EL (cell line): ENCODE results near the gene TTLL6.

ENCODE experiments used
- DNase-seq: peaks from one replicate; pipeline ENCODE4 v3.0.0-alpha.2; 2016

Gene TTLL6

GRCh38 chr17:48735062-48735351, 82.0 kb downstream of the TTLL6 start:
- no peak for DNase-seq

- no peak for DNase-seq
These were observed 82.5 kb downstream of the TTLL6 start for GRCh38 chr17:48734333-48735061.

- no peak for DNase-seq
These were observed 83.2 kb downstream of the TTLL6 start for GRCh38 chr17:48733632-48734328.

DNA sequence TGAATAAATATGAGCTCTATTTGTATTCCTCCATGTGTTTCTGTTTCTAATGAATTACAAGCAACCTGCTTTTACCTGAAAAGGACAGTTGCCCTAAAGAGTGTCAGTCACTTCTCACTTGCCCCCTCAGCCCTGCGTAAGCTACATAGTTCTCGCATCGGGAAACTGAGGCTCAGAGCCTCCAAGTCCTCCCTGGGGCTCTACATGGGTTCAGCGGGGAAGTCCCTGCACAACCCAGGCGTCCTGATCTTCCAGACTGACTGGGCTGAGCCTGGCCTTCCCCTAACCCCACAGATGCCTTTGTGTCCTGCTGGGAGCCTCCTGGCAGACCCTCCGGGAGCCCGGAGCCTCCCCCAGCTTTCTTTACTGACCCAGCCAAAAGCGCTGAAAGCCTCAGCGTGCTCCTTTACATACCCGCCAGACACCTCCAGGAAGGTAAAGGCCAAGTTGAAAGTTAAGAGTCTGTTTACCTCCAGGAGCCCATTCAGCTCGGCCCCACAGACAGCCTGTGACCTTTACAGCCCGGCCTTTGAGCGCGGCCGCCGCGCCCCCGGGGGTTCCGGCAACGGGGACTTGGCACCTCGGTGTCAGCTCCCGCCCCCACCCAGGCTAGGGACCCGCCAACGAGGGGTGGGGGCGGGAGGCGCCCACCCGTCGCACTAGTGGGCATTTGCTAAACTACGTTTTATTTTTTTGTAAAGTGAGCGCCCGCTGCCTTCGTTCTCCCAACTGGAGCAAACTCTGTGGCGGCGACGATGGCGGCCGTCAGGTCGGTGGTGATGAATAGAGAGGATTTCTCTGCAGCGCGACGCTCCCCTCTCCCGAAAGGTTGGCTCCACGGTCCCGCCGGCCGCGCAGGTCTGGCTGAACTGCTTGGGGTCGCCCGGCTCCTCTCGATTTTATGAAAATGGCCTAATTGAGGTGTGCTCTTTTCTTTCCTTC, 84.1 kb downstream of the TTLL6 start:
- DNase-seq = no peak

DNA sequence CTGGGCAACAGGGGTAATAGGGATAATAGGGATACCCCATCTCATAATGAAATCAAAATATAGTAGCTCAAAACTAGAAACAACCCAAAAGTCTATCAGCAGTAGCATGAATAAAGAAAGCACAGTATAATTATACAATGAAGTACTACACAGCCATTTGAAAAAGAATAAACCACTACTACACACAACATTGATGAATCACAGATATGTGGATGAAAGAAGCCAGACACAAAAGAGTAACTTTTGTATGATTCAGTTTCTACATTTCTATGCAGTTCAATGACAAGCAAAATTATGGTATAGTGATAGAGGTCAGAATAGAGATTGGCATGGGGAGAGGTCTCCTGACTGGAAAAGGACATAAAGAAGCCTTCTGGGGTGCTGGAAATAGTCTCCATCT, 85.7 kb downstream of the TTLL6 start:
- no peak for DNase-seq

DNA sequence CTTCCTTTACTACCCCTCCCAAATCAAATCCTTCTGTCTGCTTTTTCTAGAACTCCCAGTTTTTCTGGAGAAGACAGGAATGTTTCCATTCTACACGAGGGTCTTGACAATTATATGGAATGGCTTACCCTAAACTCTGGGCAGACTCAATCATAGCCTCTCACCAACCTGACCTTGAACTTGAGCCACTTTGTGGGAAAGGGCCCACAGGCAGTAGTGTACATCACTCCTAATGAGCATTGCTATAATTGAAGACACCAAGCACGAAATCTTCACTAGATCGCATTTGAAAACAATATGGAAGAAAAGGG, 86.8 kb downstream of the TTLL6 start:
- DNase-seq = no peak

DNA sequence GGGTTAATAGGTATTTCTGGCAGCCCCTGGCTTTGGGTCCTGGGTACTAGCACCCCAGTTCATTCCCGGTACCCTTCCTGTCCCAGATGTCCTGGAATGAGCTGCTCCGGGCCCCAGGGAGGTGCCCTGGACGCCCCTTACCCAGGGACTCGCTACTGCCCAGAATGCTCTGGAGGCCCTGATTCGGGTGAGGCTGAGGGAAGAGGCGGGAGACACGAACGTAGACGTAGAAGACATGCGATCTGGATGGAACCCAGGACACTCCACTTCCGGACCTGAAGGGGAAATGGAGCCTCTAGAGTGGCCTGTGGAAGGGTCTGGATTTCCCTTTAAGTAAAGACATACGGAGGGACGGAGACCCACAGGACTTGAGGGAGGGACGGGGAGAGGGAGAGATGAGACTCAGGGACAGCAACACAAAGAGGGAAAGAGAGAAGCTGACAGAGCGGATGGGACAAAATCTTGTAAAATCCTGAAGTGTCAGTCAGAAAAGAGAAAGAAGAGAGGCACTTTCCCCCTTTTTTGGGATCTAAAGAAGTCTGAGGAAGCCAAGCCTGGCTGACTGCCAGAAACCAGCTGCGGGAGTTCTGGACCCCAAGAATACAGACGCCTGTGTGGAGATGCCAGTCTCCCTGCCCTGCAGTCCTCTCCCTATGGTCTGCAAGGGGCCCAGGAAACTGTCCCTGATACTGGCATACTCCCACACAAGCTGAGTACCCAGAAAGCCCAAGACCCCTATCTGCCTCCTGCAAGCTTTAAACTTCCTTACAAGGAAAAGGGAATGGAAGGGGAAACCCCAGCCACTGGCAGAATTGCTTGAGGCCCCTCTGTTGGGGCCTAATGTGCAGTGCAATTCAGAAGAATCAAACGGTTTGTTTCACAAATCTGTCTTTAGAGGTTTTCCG, 87.4 kb downstream of the TTLL6 start:
- no peak for DNase-seq

DNA sequence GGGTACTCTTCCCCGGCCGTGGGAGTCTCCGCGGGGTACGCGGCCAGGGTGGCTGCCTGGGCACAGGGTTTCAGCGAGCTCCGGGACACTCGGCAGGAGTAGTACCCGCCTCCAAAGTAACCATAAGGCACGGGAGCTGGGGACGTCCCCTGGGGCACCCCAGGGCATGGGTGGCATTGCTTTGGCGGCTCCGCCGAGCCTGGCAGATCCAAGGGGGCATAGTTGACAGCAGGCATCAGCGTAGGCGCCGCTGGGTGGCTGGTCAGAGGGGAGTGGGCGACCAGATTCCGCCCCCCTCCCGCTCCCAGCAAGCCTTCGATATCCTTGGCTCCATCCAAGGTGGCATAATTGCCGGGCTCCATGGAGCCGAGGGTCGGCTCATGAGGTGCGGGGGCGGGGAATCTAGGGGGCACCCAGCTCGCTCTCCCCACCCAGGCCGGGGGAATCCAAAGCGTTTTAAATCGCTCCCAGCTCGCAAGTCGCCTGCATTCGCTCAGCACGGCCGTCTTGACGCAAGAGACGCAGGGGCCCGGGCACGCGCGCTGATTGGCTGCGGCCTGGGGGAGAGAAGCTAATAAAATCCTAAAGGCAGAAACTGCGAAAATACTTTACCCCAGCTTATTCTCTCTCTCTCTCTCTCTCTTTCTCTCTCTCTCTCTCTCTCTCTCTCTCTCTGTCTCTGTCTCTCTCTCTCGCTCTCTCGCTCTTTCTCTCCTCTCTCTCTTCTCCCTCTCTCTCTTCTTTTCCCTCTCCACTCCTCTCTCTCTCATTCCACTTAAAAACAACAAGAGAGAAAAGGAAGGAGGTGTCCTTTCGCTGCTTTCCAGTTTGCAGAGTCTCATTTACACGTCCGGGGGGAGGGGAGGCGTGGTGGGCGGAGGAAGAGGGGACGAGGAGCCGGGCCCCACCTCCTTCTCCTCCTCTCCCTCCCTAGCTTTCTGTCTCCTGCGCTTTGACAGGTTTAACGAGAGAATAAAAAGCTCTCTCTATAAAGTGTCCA, 88.5 kb downstream of the TTLL6 start, which contains the start of gene HOXB13:
TSS of gene HOXB13 (minus strand) at position 519 of the 1,000 bp plus-strand sequence. CDS start at position 362, 157 bp downstream.
- peak; percentile 64 for DNase-seq

- DNase-seq = no peak
These were observed 89.4 kb downstream of the TTLL6 start for GRCh38 chr17:48727415-48728175.

DNA sequence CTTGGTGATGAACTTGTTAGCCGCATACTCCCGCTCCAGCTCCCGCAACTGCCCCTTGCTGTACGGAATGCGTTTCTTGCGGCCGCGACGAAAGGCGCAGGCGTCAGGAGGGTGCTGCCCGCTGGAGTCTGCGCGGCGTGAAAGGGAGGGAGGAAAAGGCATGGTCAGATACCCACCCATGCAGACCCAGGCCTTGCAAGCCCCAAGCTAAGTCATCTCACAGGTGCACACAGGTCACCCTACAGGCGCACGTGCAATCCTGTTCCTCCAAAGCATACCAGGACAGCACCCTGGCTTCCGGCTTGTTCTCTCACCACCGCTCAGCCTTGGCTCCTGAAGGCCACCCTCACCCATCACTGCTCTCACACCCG, 90.1 kb downstream of the TTLL6 start:
- no peak for DNase-seq

DNA sequence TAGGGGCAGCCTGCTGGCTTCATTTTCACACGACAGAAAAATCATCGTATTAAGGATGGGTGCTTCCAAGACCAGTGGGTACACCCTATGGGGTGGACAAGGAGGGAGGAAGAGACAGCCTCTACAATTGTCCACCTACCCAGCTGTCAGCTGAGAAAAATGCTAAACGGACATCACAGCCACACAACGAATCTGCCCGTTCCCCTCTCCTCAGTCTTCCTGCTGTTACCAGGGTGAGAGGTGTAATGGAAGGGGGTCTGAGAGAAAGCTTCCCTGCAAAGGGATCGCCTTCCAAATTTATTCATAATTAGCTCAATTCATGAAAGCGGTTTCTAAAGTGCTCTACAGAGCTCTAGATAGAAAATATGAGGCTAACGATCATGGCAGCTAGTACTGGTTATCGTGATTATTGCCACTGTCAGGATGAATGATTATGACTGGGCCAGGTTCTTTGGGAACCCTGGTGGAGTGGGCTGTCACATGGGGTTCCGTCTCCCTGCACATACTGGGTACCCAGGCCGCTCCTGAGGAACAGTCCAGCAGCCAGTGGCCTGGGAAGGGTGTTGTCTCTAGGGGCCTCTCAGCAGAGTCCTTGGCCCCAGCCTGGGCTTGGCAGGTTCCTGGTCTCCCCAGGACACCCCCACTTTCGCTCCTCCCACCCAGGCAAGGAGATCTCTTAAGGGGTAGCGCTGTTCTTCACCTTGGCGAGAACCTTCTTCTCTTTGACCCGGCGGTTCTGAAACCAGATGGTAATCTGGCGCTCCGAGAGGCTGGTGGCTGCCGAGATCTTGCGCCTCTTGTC, 90.7 kb downstream of the TTLL6 start:
- DNase-seq = no peak

GRCh38 chr17:48725288-48726064, 91.6 kb downstream of the TTLL6 start:
- DNase-seq = no peak

DNA sequence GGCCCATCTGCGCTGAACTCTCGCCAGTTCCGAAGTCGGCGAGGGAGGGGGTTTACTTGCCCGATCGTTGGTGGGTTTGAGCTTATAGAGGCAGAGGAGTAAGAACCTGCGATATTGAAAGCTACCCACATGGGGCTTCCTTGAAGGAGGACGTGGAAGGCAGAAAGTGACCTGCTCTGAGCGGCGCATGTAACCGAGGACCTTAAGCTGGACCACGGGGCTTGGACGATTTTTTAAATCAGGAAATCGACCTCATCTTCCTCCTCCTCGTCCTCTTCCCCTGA, 92.1 kb downstream of the TTLL6 start:
- no peak for DNase-seq

DNA sequence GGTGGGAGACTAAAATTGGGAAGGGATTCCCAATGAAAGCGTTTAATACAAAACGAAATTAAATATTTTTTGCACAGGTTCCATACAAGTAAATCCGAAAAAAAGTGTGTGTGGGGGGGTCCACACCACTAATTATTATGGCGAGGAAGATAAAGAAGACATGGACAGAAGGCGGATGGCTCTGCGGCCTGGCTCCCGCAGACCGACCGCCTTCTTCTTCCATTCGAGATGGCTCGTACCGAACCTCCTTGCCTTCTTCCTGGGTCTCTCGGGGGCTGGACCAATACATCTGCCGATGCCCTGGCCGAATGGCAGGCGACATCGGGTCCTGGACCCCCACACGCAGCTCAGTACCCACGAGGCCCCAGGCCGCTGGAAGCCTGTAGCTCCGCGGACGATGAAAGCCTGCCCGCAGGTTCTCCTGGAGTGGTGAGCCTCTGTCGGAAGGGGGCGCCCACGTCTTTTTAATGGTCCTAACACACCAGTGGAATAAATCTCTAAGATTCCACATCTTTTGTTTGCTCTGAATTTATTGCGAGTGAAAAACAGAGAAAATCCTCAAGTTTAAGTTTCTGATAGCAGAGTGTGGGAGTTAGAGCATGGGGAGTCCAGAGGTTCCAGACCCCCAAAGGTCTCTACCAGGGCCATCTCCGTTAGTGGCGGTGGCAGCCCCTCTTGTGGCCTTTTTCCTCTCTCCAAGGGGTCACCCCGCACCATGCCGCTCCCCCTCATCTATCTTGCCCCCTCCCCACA, 92.6 kb downstream of the TTLL6 start:
- peak; percentile 77 for DNase-seq

GRCh38 chr17:48723423-48724250, 93.4 kb downstream of the TTLL6 start:
- peak; percentile 39 for DNase-seq

- DNase-seq = no peak
These were observed 94.1 kb downstream of the TTLL6 start, which contains the start of gene PRAC2 for GRCh38 chr17:48722915-48723422. PRAC2 (plus strand) TSS chr17:48723185; CDS start chr17:48724411, 1,226 bp downstream.
